Activated CD4-positive, alpha-beta T cell treated with anti-CD3 and anti-CD28 coated beads for 36 hours (primary cell): ENCODE measurements around the gene C10orf62. TPM values are rescaled to one million over a fixed set of nuclear protein-coding genes. Genes with fewer than 3 reads are reported as not detected.
A peak's percentile ranks its signal among the peaks of the same experiment; 100 is the strongest.
"Not testable (repeated sequence)": the region's sequence is repeated elsewhere in the genome, so short reads cannot be mapped to it uniquely, and the experiment has no call there.

ENCODE experiments used
- ATAC-seq: fragments of 200-7000 bp; cut with Tn5 transposase; one replicate; pipeline ENCODE4 v1.10.0; 2021; ENCODE audit warnings: mild to moderate bottlenecking, moderate library complexity
- CTCF ChIA-PET: fragments of 350-600 bp; sonication (Branson Sonifier 250); formaldehyde crosslinking; loops from one replicate; lab custom pipeline; 2021; ENCODE audit warnings: antibody characterized with exemption; lab: Charles Lee
- POLR2A ChIA-PET: fragments of 350-600 bp; sonication (Branson Sonifier 250); formaldehyde crosslinking; loops from one replicate; lab custom pipeline; 2021; ENCODE audit warnings: antibody characterized with exemption, inconsistent platforms; lab: Charles Lee
- DNase-seq: peaks from one replicate; pipeline ENCODE4 v3.0.0-alpha.2; 2020
- H3K27ac Mint-ChIP-seq: one replicate; pipeline ENCODE4 v1.8.0; 2021; ENCODE audit warnings: mixed read lengths
- H3K27me3 Mint-ChIP-seq: one replicate; pipeline ENCODE4 v1.8.0; 2021; ENCODE audit warnings: mixed read lengths
- H3K36me3 Mint-ChIP-seq: one replicate; pipeline ENCODE4 v1.8.0; 2021; ENCODE audit warnings: low read depth, mixed read lengths
- H3K4me1 Mint-ChIP-seq: one replicate; pipeline ENCODE4 v1.8.0; 2021; ENCODE audit warnings: mixed read lengths
- H3K4me3 Mint-ChIP-seq: one replicate; pipeline ENCODE4 v1.8.0; 2021; ENCODE audit warnings: mild to moderate bottlenecking, moderate library complexity, mixed read lengths
- H3K9me3 Mint-ChIP-seq: one replicate; pipeline ENCODE4 v1.8.0; 2021; ENCODE audit warnings: low read depth, mixed read lengths
- intact Hi-C, 2 experiments: fragments of 100-400 bp; cut with DNase I in 1 of 2; cut with micrococcal nuclease in 1 of 2; formaldehyde crosslinking; loops; one replicate each; pipeline versions ENCODE4 v1.14.2 to v1.15.1; 2022 to 2024; cut with DNase I, micrococcal nuclease
- total RNA-seq, 2 experiments: library from RNA; stranded (reverse); gene quantifications; one replicate each; pipeline ENCODE4 v1.2.3, GENCODE V29; 2021

C10orf62 gene
- total RNA-seq, 2 experiments from 2014 or later, result not detected

DNA sequence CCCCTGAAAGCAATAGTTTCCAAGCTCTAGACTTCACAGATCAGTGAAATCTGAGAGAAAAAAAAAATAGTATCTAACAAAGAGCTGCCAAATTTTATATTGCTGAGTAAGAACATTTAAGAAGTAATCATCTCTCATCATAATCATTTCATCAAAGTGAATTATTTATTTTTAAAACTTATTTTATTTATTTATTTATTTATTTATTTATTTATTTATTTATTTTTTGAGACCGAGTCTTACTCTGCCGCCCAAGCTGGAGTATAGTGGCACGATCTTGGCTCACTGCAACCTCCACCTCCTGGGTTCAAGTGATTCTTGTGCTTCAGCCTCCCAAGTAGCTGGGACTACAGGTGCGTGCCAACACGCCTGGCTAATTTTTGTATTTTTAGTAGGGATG, 13.0 kb upstream of the C10orf62 start:
- H3K27ac Mint-ChIP-seq, ATAC-seq, H3K4me1 Mint-ChIP-seq, H3K36me3 Mint-ChIP-seq, H3K4me3 Mint-ChIP-seq, H3K27me3 Mint-ChIP-seq, DNase-seq, POLR2A ChIA-PET, intact Hi-C loops, H3K9me3 Mint-ChIP-seq: not testable (repeated sequence)
- CTCF ChIA-PET, result interaction anchor here (1.4 kb wide), 1 partner anchor 100 kb away, joined by 4 read pairs; no protein-coding TSS in a partner anchor

- H3K27ac Mint-ChIP-seq, result no peak overlapping the region
- H3K36me3 Mint-ChIP-seq, result no peaks in the 10 kb centered on the region
- POLR2A ChIA-PET, result no interaction called here
- H3K9me3 Mint-ChIP-seq, result no peaks in the 10 kb centered on the region
- CTCF ChIA-PET, result interaction anchor here (0.6 kb wide), 1 partner anchor 811 kb away, joined by 4 read pairs; no protein-coding TSS in a partner anchor
- intact Hi-C loops, result no loop called here
- ATAC-seq (no peak), DNase-seq (no peak)
- no peaks in the 10 kb centered on the region for H3K4me1 Mint-ChIP-seq
- no peak overlapping the region for H3K4me3 Mint-ChIP-seq
- no peaks in the 10 kb centered on the region for H3K27me3 Mint-ChIP-seq
Observed at GRCh38 chr10:97577701-97578100, 11.8 kb upstream of the C10orf62 start.

GRCh38 chr10:97578171-97578844, 11.2 kb upstream of the C10orf62 start:
- ATAC-seq (no peak), DNase-seq (no peak)
- H3K9me3 Mint-ChIP-seq, result no peaks in the 10 kb centered on the region
- H3K4me1 Mint-ChIP-seq, result no peaks in the 10 kb centered on the region
- no peaks in the 10 kb centered on the region for H3K27me3 Mint-ChIP-seq
- no peak overlapping the region for H3K27ac Mint-ChIP-seq
- no peaks in the 10 kb centered on the region for H3K36me3 Mint-ChIP-seq
- no peak overlapping the region for H3K4me3 Mint-ChIP-seq
- intact Hi-C loops, result no loop called here
- CTCF ChIA-PET, result interaction anchor here (0.6 kb wide), 1 partner anchor 810 kb away, joined by 4 read pairs; no protein-coding TSS in a partner anchor
- POLR2A ChIA-PET, result no interaction called here

- ChIA-PET POLR2A (no interaction called here), CTCF (interaction anchor here (0.5 to 1.9 kb wide), 4 partner anchors 9 to 107 kb away, joined by 3 to 5 read pairs (median 4); no protein-coding TSS in a partner anchor)
- no peak overlapping the region for H3K4me3 Mint-ChIP-seq
- H3K27ac Mint-ChIP-seq, result no peak overlapping the region
- H3K36me3 Mint-ChIP-seq, result no peaks in the 10 kb centered on the region
- no peaks in the 10 kb centered on the region for H3K4me1 Mint-ChIP-seq
- ATAC-seq (no peak), DNase-seq (no peak)
- no peaks in the 10 kb centered on the region for H3K27me3 Mint-ChIP-seq
- intact Hi-C loops, result no loop called here
- H3K9me3 Mint-ChIP-seq, result no peaks in the 10 kb centered on the region
Observed at GRCh38 chr10:97580421-97581367, 8.8 kb upstream of the C10orf62 start.

DNA sequence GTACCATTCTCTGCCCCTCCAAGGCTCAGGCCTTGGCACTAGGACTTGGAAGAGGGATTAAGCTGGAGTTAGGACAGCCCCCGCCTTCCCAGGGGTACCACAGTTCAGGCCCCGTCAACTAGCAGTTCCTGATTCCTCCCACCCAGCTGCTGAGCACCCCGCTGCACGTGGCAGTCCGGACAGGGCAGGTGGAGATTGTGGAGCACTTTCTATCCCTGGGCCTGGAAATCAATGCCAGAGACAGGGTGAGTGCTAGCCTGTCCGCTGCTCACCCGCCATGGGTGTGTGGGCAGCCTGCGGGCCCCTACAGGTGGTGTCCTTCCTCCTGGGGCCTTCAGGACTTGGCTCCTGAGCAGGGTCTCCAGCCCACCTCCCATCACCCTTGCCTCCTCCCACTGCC, 7.4 kb upstream of the C10orf62 start:
- POLR2A ChIA-PET, result no interaction called here
- CTCF ChIA-PET, result interaction anchor here (0.5 to 1.2 kb wide), 4 partner anchors 10 to 263 kb away, joined by 3 to 4 read pairs (median 3); partner anchors contain the start of gene FRAT1
- H3K36me3 Mint-ChIP-seq, result no peaks in the 10 kb centered on the region
- no peaks in the 10 kb centered on the region for H3K27me3 Mint-ChIP-seq
- H3K4me1 Mint-ChIP-seq, result no peaks in the 10 kb centered on the region
- H3K4me3 Mint-ChIP-seq, result no peak overlapping the region
- no peak for ATAC-seq
- intact Hi-C loops, result no loop called here
- DNase-seq, result no peak
- no peaks in the 10 kb centered on the region for H3K9me3 Mint-ChIP-seq
- H3K27ac Mint-ChIP-seq, result no peak overlapping the region

DNA sequence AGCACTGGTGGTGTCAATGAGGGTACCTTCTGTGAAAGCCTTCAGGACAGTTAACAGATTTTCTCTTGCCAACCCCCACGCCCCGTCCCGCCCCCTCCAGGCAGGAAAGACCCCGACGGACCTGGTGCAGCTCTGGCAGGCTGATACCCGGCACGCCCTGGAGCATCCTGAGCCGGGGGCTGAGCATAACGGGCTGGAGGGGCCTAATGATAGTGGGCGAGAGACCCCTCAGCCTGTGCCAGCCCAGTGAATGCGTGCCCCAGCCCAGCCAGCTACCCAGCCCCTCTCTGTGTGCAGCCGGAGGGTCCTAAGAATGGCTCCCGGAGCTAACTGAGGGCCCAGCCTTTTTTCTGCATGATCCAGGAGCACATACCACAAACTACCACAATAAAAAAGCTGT, 6.0 kb upstream of the C10orf62 start:
- no peaks in the 10 kb centered on the region for H3K9me3 Mint-ChIP-seq
- no peaks in the 10 kb centered on the region for H3K27me3 Mint-ChIP-seq
- ChIA-PET POLR2A (no interaction called here), CTCF (interaction anchor here (1.6 to 2.0 kb wide), 2 partner anchors 11 to 49 kb away, joined by 5 to 7 read pairs; no protein-coding TSS in a partner anchor)
- no peaks in the 10 kb centered on the region for H3K4me1 Mint-ChIP-seq
- H3K36me3 Mint-ChIP-seq, result no peaks in the 10 kb centered on the region
- DNase-seq (no peak), ATAC-seq (no peak)
- H3K27ac Mint-ChIP-seq, result no peak overlapping the region
- intact Hi-C loops, result no loop called here
- H3K4me3 Mint-ChIP-seq, result no peak overlapping the region

DNA sequence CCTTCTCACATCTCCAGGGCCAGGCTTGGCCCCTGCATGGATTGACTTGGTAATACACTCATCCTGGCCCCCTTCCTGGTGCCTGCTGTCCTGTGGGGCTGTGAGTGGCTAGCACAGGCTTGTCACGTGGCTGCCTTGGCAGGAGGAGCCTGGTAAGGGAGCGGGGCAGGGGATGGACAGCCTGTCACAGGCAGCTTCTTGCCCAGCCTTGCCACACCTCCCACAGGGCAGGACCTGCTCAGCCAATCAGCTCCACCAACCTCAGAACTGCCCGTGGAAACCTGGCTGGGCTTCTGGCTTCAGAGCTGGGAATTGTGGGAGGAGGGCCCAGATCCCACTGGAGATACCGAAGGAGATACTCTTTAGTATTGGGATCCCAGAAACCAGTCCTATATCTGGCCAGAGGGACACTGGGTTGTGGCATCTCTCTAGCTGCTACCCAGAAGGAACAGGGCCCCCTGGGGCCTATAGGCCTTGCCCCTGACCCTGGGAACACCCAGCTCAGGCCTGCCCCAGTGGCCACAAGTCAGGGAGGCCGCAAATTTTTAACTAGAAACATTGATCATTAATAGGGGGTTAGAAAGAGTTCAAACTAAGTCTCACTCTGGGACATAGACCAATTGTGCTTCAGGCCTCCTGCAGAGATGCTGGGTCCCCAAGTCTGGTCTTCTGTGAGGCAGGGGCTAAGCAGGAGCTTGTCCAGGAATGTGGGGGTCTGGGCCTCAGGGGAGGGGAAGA, 5.3 kb upstream of the C10orf62 start, which contains the start of gene HOGA1:
Gene HOGA1 (plus strand): TSS at position 330 of the 738 bp plus-strand sequence. CDS start 315 bp downstream, at position 645.
- Mint-ChIP-seq H3K4me3 (no peak within 1 kb of the TSS), H3K36me3 (no peaks in the 10 kb centered on the region), H3K27ac (no peak within 1 kb of the TSS), H3K4me1 (no peaks in the 10 kb centered on the region), H3K27me3 (no peaks in the 10 kb centered on the region), H3K9me3 (no peaks in the 10 kb centered on the region)
- DNase-seq (no peak), ATAC-seq (peak; percentile 33)
- intact Hi-C loops, result no loop called here
- ChIA-PET POLR2A (no interaction called here), CTCF (interaction anchor here (0.9 to 2.0 kb wide), 4 partner anchors 11 to 50 kb away, joined by 3 to 7 read pairs (median 4); partner anchors contain the start of gene ANKRD2)

DNA sequence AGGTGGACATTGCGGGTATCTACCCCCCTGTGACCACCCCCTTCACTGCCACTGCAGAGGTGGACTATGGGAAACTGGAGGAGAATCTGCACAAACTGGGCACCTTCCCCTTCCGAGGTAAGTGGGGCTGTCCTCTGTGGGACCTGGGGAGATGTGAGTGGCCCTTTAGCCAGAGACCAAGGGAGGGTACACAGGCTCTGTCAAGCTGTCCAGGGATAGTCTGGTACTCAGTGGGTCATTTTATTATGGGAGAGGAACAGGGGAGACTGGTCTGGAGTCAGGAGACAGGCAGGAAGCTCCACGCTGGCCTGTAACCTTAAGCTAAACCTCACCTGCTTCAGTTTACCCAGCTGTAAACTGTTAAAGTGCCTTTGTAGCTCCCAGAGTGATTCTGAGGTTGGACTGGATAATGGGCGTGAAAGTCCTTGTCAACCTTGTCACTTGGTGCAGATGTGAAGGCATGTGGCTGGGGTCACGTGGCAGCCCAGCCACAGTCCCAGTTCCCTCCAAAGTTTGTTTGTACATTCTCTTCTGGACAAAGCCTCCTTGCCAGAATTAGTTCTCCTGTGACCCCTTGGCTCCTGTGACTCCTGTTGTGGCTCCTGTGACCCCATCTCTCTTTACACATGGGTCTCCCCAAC, 4.6 kb upstream of the C10orf62 start:
- POLR2A ChIA-PET, result no interaction called here
- Mint-ChIP-seq H3K27ac (no peak overlapping the region), H3K27me3 (no peaks in the 10 kb centered on the region), H3K9me3 (no peaks in the 10 kb centered on the region), H3K4me3 (no peak overlapping the region), H3K4me1 (no peaks in the 10 kb centered on the region), H3K36me3 (no peaks in the 10 kb centered on the region)
- intact Hi-C loops, result no loop called here
- ATAC-seq (no peak), DNase-seq (no peak)
- CTCF ChIA-PET, result interaction anchor here (0.9 to 2.0 kb wide), 4 partner anchors 12 to 50 kb away, joined by 3 to 7 read pairs (median 4); partner anchors contain the start of gene ANKRD2

DNA sequence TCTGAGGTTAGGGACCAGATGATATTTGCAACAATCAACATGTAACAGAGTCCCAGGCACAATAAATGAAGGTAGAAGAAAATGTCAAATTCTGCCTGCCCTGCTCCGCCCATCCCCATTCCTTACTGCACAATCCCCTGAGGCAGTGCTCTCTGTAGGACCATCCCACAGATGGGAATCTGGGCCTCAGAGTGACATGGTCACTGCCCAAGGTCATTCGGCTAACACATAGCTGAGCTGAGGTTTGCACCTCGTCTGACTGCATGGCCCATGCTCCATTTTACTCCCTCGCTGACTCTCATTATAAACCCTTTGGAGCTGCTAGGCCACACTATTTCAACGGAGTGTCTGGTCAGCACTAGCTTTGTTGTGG, 4.1 kb upstream of the C10orf62 start:
- no peaks in the 10 kb centered on the region for H3K27me3 Mint-ChIP-seq
- POLR2A ChIA-PET, result no interaction called here
- CTCF ChIA-PET, result interaction anchor here (2.0 kb wide), 1 partner anchor 51 kb away, joined by 7 read pairs; no protein-coding TSS in a partner anchor

DNA sequence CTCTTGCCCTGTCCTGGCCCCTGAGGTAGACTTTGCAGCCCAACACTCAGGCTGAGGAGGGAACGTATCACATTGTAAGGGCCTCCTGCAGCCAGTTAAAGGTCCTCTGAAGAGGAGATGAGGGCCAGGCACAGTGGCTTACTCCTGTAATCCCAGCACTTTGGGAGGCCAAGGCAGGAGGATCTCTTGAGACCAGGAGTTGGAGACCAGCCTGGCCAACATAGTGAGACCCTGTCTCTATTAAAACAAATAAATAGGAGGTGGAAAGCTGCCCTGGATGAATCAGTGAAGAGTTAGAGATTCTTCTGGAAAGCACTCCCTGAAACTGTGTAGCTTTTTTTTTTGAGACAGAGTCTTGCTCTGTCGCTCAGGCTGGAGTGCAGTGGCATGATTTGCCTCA, 2.3 kb upstream of the C10orf62 start:
- no peaks in the 10 kb centered on the region for H3K27me3 Mint-ChIP-seq
- POLR2A ChIA-PET, result no interaction called here

More for the DNA sequence above, 4.1 kb upstream of the C10orf62 start:
- H3K36me3 Mint-ChIP-seq, result no peaks in the 10 kb centered on the region
- no peaks in the 10 kb centered on the region for H3K4me1 Mint-ChIP-seq
- no peak for ATAC-seq
- no peak overlapping the region for H3K4me3 Mint-ChIP-seq
- intact Hi-C loops, result no loop called here
- H3K27ac Mint-ChIP-seq, result no peak overlapping the region
- no peaks in the 10 kb centered on the region for H3K9me3 Mint-ChIP-seq
- no peak for DNase-seq

More for the DNA sequence above, 2.3 kb upstream of the C10orf62 start:
- no peak overlapping the region for H3K4me3 Mint-ChIP-seq
- DNase-seq (no peak), ATAC-seq (no peak)
- CTCF ChIA-PET, result interaction anchor here (0.6 kb wide), 1 partner anchor 15 kb away, joined by 3 read pairs; the partner anchor contains the start of gene ANKRD2
- H3K27ac Mint-ChIP-seq, result no peak overlapping the region
- no peaks in the 10 kb centered on the region for H3K36me3 Mint-ChIP-seq
- intact Hi-C loops, result no loop called here
- no peaks in the 10 kb centered on the region for H3K9me3 Mint-ChIP-seq
- H3K4me1 Mint-ChIP-seq, result no peaks in the 10 kb centered on the region
